Measurements from ENCODE around the gene APC2. TPM values are rescaled to one million over a fixed set of nuclear protein-coding genes. Genes with fewer than 3 reads are reported as not detected.
A peak's percentile ranks its signal among the peaks of the same experiment; 100 is the strongest.

The APC2 gene
- total RNA-seq, 2 donors from 2014 or later, result 0.38 to 0.57 TPM

GRCh38 chr19:1455336-1456120 is 5.6 kb downstream of the APC2 start:
- H3K9ac ChIP-seq (ENCODE audit: extremely low read depth, low read length, poor library complexity, severe bottlenecking), result no peak overlapping the region
- no peak overlapping the region for H3K4me3 ChIP-seq (ENCODE audit: low read length)
- no peak for TF ChIP-seq CTCF (conservative IDR thresholded peaks at IDR 0.05)

GRCh38 chr19:1456121-1456900 is 6.4 kb downstream of the APC2 start:
- no peak for TF ChIP-seq CTCF (conservative IDR thresholded peaks at IDR 0.05)
- Histone ChIP-seq H3K9ac (ENCODE audit: extremely low read depth, low read length, poor library complexity, severe bottlenecking) (no peak overlapping the region), H3K4me1 (ENCODE audit: control insufficient read depth, insufficient read depth, low read length) (no peaks in the 10 kb centered on the region), H3K27me3 (ENCODE audit: control insufficient read depth, insufficient read depth, low read length, poor library complexity, severe bottlenecking) (peaks cover 55% of the 10 kb centered on the region), H3K9me3 (ENCODE audit: control insufficient read depth, low read length) (no peaks in the 10 kb centered on the region), H3K27ac (ENCODE audit: low read depth, low read length) (no peak overlapping the region), H3K4me3 (ENCODE audit: low read length) (no peak overlapping the region), H3K36me3 (ENCODE audit: control insufficient read depth, insufficient read depth, low read length) (no peaks in the 10 kb centered on the region)
- H3K27ac Mint-ChIP-seq, result no peak overlapping the region
- DNase-seq, result no peak
- H3K36me3 Mint-ChIP-seq (ENCODE audit: low read depth), result no peaks in the 10 kb centered on the region
- WGBS, 2 experiments (ENCODE audit: insufficient coverage in 1 of 2, insufficient read length in 1 of 2), result 91 to 94% methylated on average over 22 to 43 of the region's 43 CpGs
- H3K9me3 Mint-ChIP-seq, result no peaks in the 10 kb centered on the region
- no peaks in the 10 kb centered on the region for H3K4me1 Mint-ChIP-seq
- H3K27me3 Mint-ChIP-seq (ENCODE audit: insufficient read depth), result peaks cover 73% of the 10 kb centered on the region
- H3K4me3 Mint-ChIP-seq, result no peak overlapping the region

More at GRCh38 chr19:1455336-1456120, 5.6 kb downstream of the APC2 start:
- Histone ChIP-seq H3K27me3 (ENCODE audit: control insufficient read depth, insufficient read depth, low read length, poor library complexity, severe bottlenecking) (peaks cover 62% of the 10 kb centered on the region), H3K36me3 (ENCODE audit: control insufficient read depth, insufficient read depth, low read length) (no peaks in the 10 kb centered on the region), H3K27ac (ENCODE audit: low read depth, low read length) (no peak overlapping the region), H3K9me3 (ENCODE audit: control insufficient read depth, low read length) (no peaks in the 10 kb centered on the region), H3K4me1 (ENCODE audit: control insufficient read depth, insufficient read depth, low read length) (no peaks in the 10 kb centered on the region)
- Mint-ChIP-seq H3K27me3 (ENCODE audit: insufficient read depth) (peaks cover 78% of the 10 kb centered on the region), H3K36me3 (ENCODE audit: low read depth) (no peaks in the 10 kb centered on the region), H3K9me3 (no peaks in the 10 kb centered on the region), H3K27ac (no peak overlapping the region), H3K4me3 (no peak overlapping the region), H3K4me1 (no peaks in the 10 kb centered on the region)
- DNase-seq, result peak; percentile 98
- WGBS, 2 experiments (ENCODE audit: insufficient coverage in 1 of 2, insufficient read length in 1 of 2), result 83 to 85% methylated on average over 23 to 39 of the region's 42 CpGs

- Histone ChIP-seq H3K36me3 (ENCODE audit: control insufficient read depth, insufficient read depth, low read length) (no peaks in the 10 kb centered on the region), H3K27ac (ENCODE audit: low read depth, low read length) (no peak overlapping the region), H3K27me3 (ENCODE audit: control insufficient read depth, insufficient read depth, low read length, poor library complexity, severe bottlenecking) (peaks cover 46% of the 10 kb centered on the region), H3K9ac (ENCODE audit: extremely low read depth, low read length, poor library complexity, severe bottlenecking) (no peak overlapping the region), H3K4me3 (ENCODE audit: low read length) (no peak overlapping the region), H3K9me3 (ENCODE audit: control insufficient read depth, low read length) (no peaks in the 10 kb centered on the region), H3K4me1 (ENCODE audit: control insufficient read depth, insufficient read depth, low read length) (no peaks in the 10 kb centered on the region)
- H3K4me1 Mint-ChIP-seq, result no peaks in the 10 kb centered on the region
- no peak overlapping the region for H3K27ac Mint-ChIP-seq
- TF ChIP-seq CTCF (conservative IDR thresholded peaks at IDR 0.05), result peak; percentile 57
- no peaks in the 10 kb centered on the region for H3K9me3 Mint-ChIP-seq
- H3K36me3 Mint-ChIP-seq (ENCODE audit: low read depth), result no peaks in the 10 kb centered on the region
- WGBS, 2 experiments (ENCODE audit: insufficient coverage in 1 of 2, insufficient read length in 1 of 2), result 73 to 85% methylated on average over 44 to 48 of the region's 48 CpGs
- no peak overlapping the region for H3K4me3 Mint-ChIP-seq
- DNase-seq, result peak; percentile 87
- peaks cover 64% of the 10 kb centered on the region for H3K27me3 Mint-ChIP-seq (ENCODE audit: insufficient read depth)
Observed at GRCh38 chr19:1457031-1457739, 7.3 kb downstream of the APC2 start.

Data from endodermal cell (in vitro differentiated cells).